Measurements from ENCODE around the gene ARHGEF18.

ARHGEF18 gene

GRCh38 chr19:7397687-7398086 lies 49.0 kb downstream of the ARHGEF18 start:
- no peaks in the 10 kb centered on the region for H3K27me3 ChIP-seq (ENCODE audit: control insufficient read depth, insufficient read depth, low read length)
- H3K79me2 ChIP-seq = peaks cover 46% of the 10 kb centered on the region
- TF ChIP-seq, protein P1, sequence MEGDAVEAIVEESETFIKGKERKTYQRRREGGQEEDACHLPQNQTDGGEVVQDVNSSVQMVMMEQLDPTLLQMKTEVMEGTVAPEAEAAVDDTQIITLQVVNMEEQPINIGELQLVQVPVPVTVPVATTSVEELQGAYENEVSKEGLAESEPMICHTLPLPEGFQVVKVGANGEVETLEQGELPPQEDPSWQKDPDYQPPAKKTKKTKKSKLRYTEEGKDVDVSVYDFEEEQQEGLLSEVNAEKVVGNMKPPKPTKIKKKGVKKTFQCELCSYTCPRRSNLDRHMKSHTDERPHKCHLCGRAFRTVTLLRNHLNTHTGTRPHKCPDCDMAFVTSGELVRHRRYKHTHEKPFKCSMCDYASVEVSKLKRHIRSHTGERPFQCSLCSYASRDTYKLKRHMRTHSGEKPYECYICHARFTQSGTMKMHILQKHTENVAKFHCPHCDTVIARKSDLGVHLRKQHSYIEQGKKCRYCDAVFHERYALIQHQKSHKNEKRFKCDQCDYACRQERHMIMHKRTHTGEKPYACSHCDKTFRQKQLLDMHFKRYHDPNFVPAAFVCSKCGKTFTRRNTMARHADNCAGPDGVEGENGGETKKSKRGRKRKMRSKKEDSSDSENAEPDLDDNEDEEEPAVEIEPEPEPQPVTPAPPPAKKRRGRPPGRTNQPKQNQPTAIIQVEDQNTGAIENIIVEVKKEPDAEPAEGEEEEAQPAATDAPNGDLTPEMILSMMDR (IDR thresholded peaks at IDR 0.05) = no peak
- H3K4me3 ChIP-seq (ENCODE audit: low read depth, low read length) = no peak overlapping the region
- H2AFZ ChIP-seq = no peak overlapping the region
- no peak overlapping the region for H3K4me2 ChIP-seq (ENCODE audit: low read length)
- no peaks in the 10 kb centered on the region for H3K36me3 ChIP-seq (ENCODE audit: control insufficient read depth, insufficient read depth, low read length)
- H3K27ac ChIP-seq = no peak overlapping the region
- peaks cover 12% of the 10 kb centered on the region for H3K4me1 ChIP-seq
- no peaks in the 10 kb centered on the region for H3K9me3 ChIP-seq (ENCODE audit: control insufficient read depth, low read length)
- no peak overlapping the region for H3K9ac ChIP-seq

Data from parathyroid adenoma (tissue), 2 donors.